Neuronal stem cell (in vitro differentiated cells): ENCODE measurements around the gene SARS2.

ENCODE experiments used
- DNase-seq: peaks from one replicate; pipeline ENCODE4 v3.0.0-alpha.2; 2013; ENCODE audit warnings: low spot score
- H2AFZ ChIP-seq: one replicate; pipeline ENCODE4 v1.6.1; 2013; ENCODE audit warnings: mild to moderate bottlenecking, low read length, inconsistent platforms
- H2AK5ac ChIP-seq: 2 replicates; pipeline ENCODE4 v1.6.1; 2013; ENCODE audit warnings: low read depth, mild to moderate bottlenecking, inconsistent platforms, low read length, moderate library complexity, mixed read lengths
- H2BK120ac ChIP-seq: 2 replicates; pipeline ENCODE4 v1.6.1; 2013; ENCODE audit warnings: low read depth, mild to moderate bottlenecking, inconsistent platforms, low read length, moderate library complexity, mixed read lengths
- H2BK12ac ChIP-seq: one replicate; pipeline ENCODE4 v1.6.1; 2013; ENCODE audit warnings: low read length, inconsistent platforms
- H2BK15ac ChIP-seq: 2 replicates; pipeline ENCODE4 v1.6.1; 2013; ENCODE audit warnings: mild to moderate bottlenecking, low read length, inconsistent platforms, mixed read lengths
- H2BK5ac ChIP-seq: one replicate; pipeline ENCODE4 v1.6.1; 2013; ENCODE audit warnings: inconsistent platforms, mild to moderate bottlenecking, low read length, moderate library complexity
- H3K14ac ChIP-seq: one replicate; pipeline ENCODE4 v1.6.1; 2013; ENCODE audit warnings: low read length, inconsistent platforms
- H3K18ac ChIP-seq: 2 replicates; pipeline ENCODE4 v1.6.1; 2013; ENCODE audit warnings: low read length, inconsistent platforms
- H3K23ac ChIP-seq: 2 replicates; pipeline ENCODE4 v1.6.1; 2013; ENCODE audit warnings: low read depth, mild to moderate bottlenecking, mixed read lengths, low read length, inconsistent platforms; ENCODE audit not compliant: poor library complexity
- H3K27ac ChIP-seq: replicated peaks from 3 replicates; pipeline ENCODE4 v1.5.1; 2013; ENCODE audit warnings: low read length, inconsistent platforms
- H3K27me3 ChIP-seq, 3 experiments: 2 replicates each; pipeline ENCODE4 v1.6.1; 2013; ENCODE audit warnings: low read length in 3 of 3, mild to moderate bottlenecking in 2 of 3, inconsistent platforms in 1 of 3, low read depth in 1 of 3, mixed read lengths in 1 of 3, moderate library complexity in 1 of 3; ENCODE audit not compliant: control insufficient read depth in 3 of 3, insufficient read depth in 3 of 3
- H3K36me3 ChIP-seq, 2 donors: replicated peaks in 1 of 2; 2 replicates each; pipeline ENCODE4 v1.6.1; 2013; ENCODE audit warnings: low read length in 2 of 2; ENCODE audit not compliant: control insufficient read depth in 2 of 2, insufficient read depth in 2 of 2
- H3K4ac ChIP-seq: 2 replicates; pipeline ENCODE4 v1.6.1; 2013; ENCODE audit warnings: inconsistent platforms, mild to moderate bottlenecking, low read length, moderate library complexity
- H3K4me1 ChIP-seq, 2 donors: 1 replicate in 1 of 2; 2 replicates in 1 of 2; pipeline ENCODE4 v1.6.1; 2013; ENCODE audit warnings: low read length in 2 of 2, low read depth in 1 of 2; ENCODE audit not compliant: control insufficient read depth in 2 of 2, insufficient read depth in 1 of 2
- H3K4me2 ChIP-seq: one replicate; pipeline ENCODE4 v1.6.1; 2013; ENCODE audit warnings: mild to moderate bottlenecking, low read length, inconsistent platforms; ENCODE audit not compliant: insufficient read depth, poor library complexity, severe bottlenecking
- H3K4me3 ChIP-seq, 2 donors: 2 replicates each; pipeline ENCODE4 v1.5.1; 2013; ENCODE audit warnings: low read length in 2 of 2, mild to moderate bottlenecking in 2 of 2, inconsistent platforms in 1 of 2, moderate library complexity in 1 of 2
- H3K79me1 ChIP-seq: one replicate; pipeline ENCODE4 v1.6.1; 2013; ENCODE audit warnings: low read depth, mild to moderate bottlenecking, inconsistent platforms, low read length, moderate library complexity
- H3K9ac ChIP-seq: one replicate; pipeline ENCODE4 v1.6.1; 2013; ENCODE audit warnings: mild to moderate bottlenecking, low read depth, low read length, inconsistent platforms; ENCODE audit not compliant: poor library complexity
- H3K9me3 ChIP-seq, 2 donors: replicated peaks in 1 of 2; 2 replicates each; pipeline versions ENCODE3 to v1.6.1; 2013; ENCODE audit warnings: low read length in 2 of 2, mild to moderate bottlenecking in 2 of 2, inconsistent platforms in 1 of 2, low read depth in 1 of 2, mixed read lengths in 1 of 2, moderate library complexity in 1 of 2; ENCODE audit not compliant: control insufficient read depth in 2 of 2, insufficient read depth in 1 of 2
- H4K8ac ChIP-seq: one replicate; pipeline ENCODE4 v1.6.1; 2013; ENCODE audit warnings: low read depth, mild to moderate bottlenecking, inconsistent platforms, low read length, moderate library complexity
- H4K91ac ChIP-seq: one replicate; pipeline ENCODE4 v1.6.1; 2013; ENCODE audit warnings: low read length, low read depth, mild to moderate bottlenecking, inconsistent platforms; ENCODE audit not compliant: poor library complexity
- WGBS, 2 donors: extraction: QIAGEN DNeasy Blood & Tissue Kit; methylation state at CpG; one replicate each; pipeline ENCODE4 v1.1.7; 2013; ENCODE audit warnings: missing lambda C conversion rate in 2 of 2, mixed read lengths in 1 of 2; ENCODE audit not compliant: insufficient read length in 2 of 2, insufficient replicate concordance in 1 of 2; ENCODE audit errors: extremely low coverage in 2 of 2; 5-methylcytosine and 5-hydroxymethylcytosine counted together

SARS2 gene

GRCh38 chr19:38891771-38892170 is 38.8 kb downstream of the SARS2 start:
- Histone ChIP-seq H3K27ac (no peak overlapping the region), H3K4me3 (no peak overlapping the region), H3K18ac (no peak overlapping the region), H4K8ac (no peak overlapping the region), H3K27me3 (no peaks in the 10 kb centered on the region), H3K4me2 (no peak overlapping the region), H3K79me1 (no peaks in the 10 kb centered on the region), H2BK120ac (no peak overlapping the region), H3K14ac (no peak overlapping the region), H2BK5ac (no peak overlapping the region), H3K9me3 (no peaks in the 10 kb centered on the region), H2AK5ac (no peak overlapping the region), H3K23ac (no peak overlapping the region), H2AFZ (no peak overlapping the region), H4K91ac (no peak overlapping the region), H2BK12ac (no peak overlapping the region), H2BK15ac (no peak overlapping the region), H3K4ac (no peak overlapping the region), H3K4me1 (peaks cover 0 to 2% of the 10 kb centered on the region in 2 donors), H3K36me3 (peaks cover 0 to 13% of the 10 kb centered on the region in 2 donors), H3K9ac (no peak overlapping the region)
- WGBS, 2 donors: no CpG with 5 or more reads among the region's 6 CpGs
- no peak for DNase-seq

GRCh38 chr19:38890686-38891085 is 39.9 kb downstream of the SARS2 start:
- Histone ChIP-seq H3K18ac (no peak overlapping the region), H3K27ac (no peak overlapping the region), H3K4me3 (no peak overlapping the region), H2BK120ac (no peak overlapping the region), H2BK5ac (no peak overlapping the region), H3K14ac (no peak overlapping the region), H2BK15ac (no peak overlapping the region), H4K91ac (no peak overlapping the region), H3K36me3 (peaks cover 0 to 13% of the 10 kb centered on the region in 2 donors), H3K23ac (no peak overlapping the region), H3K4me2 (no peak overlapping the region), H3K9ac (no peak overlapping the region), H3K79me1 (no peaks in the 10 kb centered on the region), H4K8ac (no peak overlapping the region), H2BK12ac (no peak overlapping the region), H2AK5ac (no peak overlapping the region), H3K27me3 (no peaks in the 10 kb centered on the region), H3K9me3 (no peaks in the 10 kb centered on the region), H3K4me1 (peaks cover 0 to 2% of the 10 kb centered on the region in 2 donors), H3K4ac (no peak overlapping the region), H2AFZ (no peak overlapping the region)
- DNase-seq: no peak

- no peak overlapping the region for H3K9ac ChIP-seq
- no peak overlapping the region for H3K18ac ChIP-seq
- H2BK120ac ChIP-seq: no peak overlapping the region
- peaks cover 0 to 2% of the 10 kb centered on the region in 2 donors for H3K4me1 ChIP-seq
- no peaks in the 10 kb centered on the region for H3K27me3 ChIP-seq
- H3K27ac ChIP-seq: no peak overlapping the region
- H2AK5ac ChIP-seq: no peak overlapping the region
- H2BK5ac ChIP-seq: no peak overlapping the region
- no peaks in the 10 kb centered on the region for H3K79me1 ChIP-seq
- H3K4me2 ChIP-seq: no peak overlapping the region
- H3K36me3 ChIP-seq: peaks cover 0 to 13% of the 10 kb centered on the region in 2 donors
- H2BK15ac ChIP-seq: no peak overlapping the region
- no peak overlapping the region for H4K91ac ChIP-seq
- no CpG with 5 or more reads among the region's 8 CpGs for WGBS, 2 donors
- no peak overlapping the region for H3K14ac ChIP-seq
- no peak for DNase-seq
- no peak overlapping the region for H3K4ac ChIP-seq
- no peak overlapping the region for H2AFZ ChIP-seq
- H2BK12ac ChIP-seq: no peak overlapping the region
- no peak overlapping the region for H3K4me3 ChIP-seq
- H3K9me3 ChIP-seq: no peaks in the 10 kb centered on the region
- no peak overlapping the region for H3K23ac ChIP-seq
- H4K8ac ChIP-seq: no peak overlapping the region
These were observed 40.8 kb downstream of the SARS2 start for GRCh38 chr19:38889803-38890202.

- H3K14ac ChIP-seq: no peak overlapping the region
- peak overlapping the region; percentile 4 for H2BK5ac ChIP-seq
- no peak overlapping the region for H3K23ac ChIP-seq
- H2BK12ac ChIP-seq: no peak overlapping the region
- no peak overlapping the region for H3K27ac ChIP-seq
- no peak overlapping the region for H2AFZ ChIP-seq
- peak overlapping the region; percentile 20 for H2BK15ac ChIP-seq
- WGBS, 2 donors: no CpG with 5 or more reads among the region's 17 CpGs
- H3K9me3 ChIP-seq: no peaks in the 10 kb centered on the region
- H4K91ac ChIP-seq: no peak overlapping the region
- H3K9ac ChIP-seq: no peak overlapping the region
- no peak overlapping the region for H3K4ac ChIP-seq
- DNase-seq: no peak
- no peak overlapping the region for H4K8ac ChIP-seq
- no peak overlapping the region for H3K4me2 ChIP-seq
- no peak overlapping the region for H2BK120ac ChIP-seq
- H2AK5ac ChIP-seq: peak overlapping the region; percentile 66
- H3K27me3 ChIP-seq: no peaks in the 10 kb centered on the region
- no peak overlapping the region for H3K4me3 ChIP-seq
- peaks cover 0 to 13% of the 10 kb centered on the region in 2 donors for H3K36me3 ChIP-seq
- H3K4me1 ChIP-seq: peaks cover 0 to 2% of the 10 kb centered on the region in 2 donors
- no peaks in the 10 kb centered on the region for H3K79me1 ChIP-seq
- no peak overlapping the region for H3K18ac ChIP-seq
These were observed 41.7 kb downstream of the SARS2 start for GRCh38 chr19:38888876-38889275.
